BE2C (cell line): ENCODE results near the gene PCSK2.

Experiments used
- DNase-seq: peaks from one replicate; pipeline ENCODE4 v3.0.0-alpha.2; 2020
- H3K27me3 ChIP-seq: fragments of 250-450 bp; sonication (Bioruptor Pico); 2 replicates; pipeline ENCODE4 v1.5.1; 2020; ENCODE audit warnings: mild to moderate bottlenecking
- H3K36me3 ChIP-seq: fragments of 250-450 bp; sonication (Bioruptor Pico); 2 replicates; pipeline ENCODE4 v1.5.1; 2020; ENCODE audit warnings: mild to moderate bottlenecking
- H3K4me1 ChIP-seq: fragments of 250-450 bp; sonication (Bioruptor Pico); 2 replicates; pipeline ENCODE4 v1.5.1; 2020
- H3K4me3 ChIP-seq: 2 replicates; pipeline ENCODE4 v1.5.1; 2011; ENCODE audit warnings: low read depth, low read length
- H3K9me3 ChIP-seq: fragments of 250-450 bp; sonication (Bioruptor Pico); 2 replicates; pipeline ENCODE4 v1.5.1; 2020
- CTCF ChIP-seq: IDR thresholded peaks from 2 replicates; pipeline ENCODE4 v1.5.1; 2012; ENCODE audit warnings: mild to moderate bottlenecking, low read depth, low read length

The PCSK2 gene

GRCh38 chr20:17430125-17430950, 203.5 kb downstream of the PCSK2 start:
- Histone ChIP-seq H3K36me3 (no peaks in the 10 kb centered on the region), H3K9me3 (no peaks in the 10 kb centered on the region), H3K4me1 (no peaks in the 10 kb centered on the region), H3K27me3 (peaks cover 21% of the 10 kb centered on the region), H3K4me3 (no peak overlapping the region)
- no peak for TF ChIP-seq CTCF
- no peak for DNase-seq

- H3K27me3 ChIP-seq: peaks cover 21% of the 10 kb centered on the region
- no peaks in the 10 kb centered on the region for H3K4me1 ChIP-seq
- H3K4me3 ChIP-seq: no peak overlapping the region
- peak; percentile 91 for TF ChIP-seq CTCF
- no peaks in the 10 kb centered on the region for H3K36me3 ChIP-seq
- H3K9me3 ChIP-seq: no peaks in the 10 kb centered on the region
- DNase-seq: peak; percentile 52
Observed at GRCh38 chr20:17431621-17432364, 205.0 kb downstream of the PCSK2 start.

GRCh38 chr20:17436664-17437063, 209.8 kb downstream of the PCSK2 start:
- no peak for TF ChIP-seq CTCF
- no peaks in the 10 kb centered on the region for H3K36me3 ChIP-seq
- no peak for DNase-seq
- no peak overlapping the region for H3K4me3 ChIP-seq
- no peaks in the 10 kb centered on the region for H3K4me1 ChIP-seq
- H3K27me3 ChIP-seq: peaks cover 14% of the 10 kb centered on the region
- H3K9me3 ChIP-seq: no peaks in the 10 kb centered on the region

GRCh38 chr20:17437251-17437650, 210.4 kb downstream of the PCSK2 start:
- Histone ChIP-seq H3K4me1 (no peaks in the 10 kb centered on the region), H3K9me3 (no peaks in the 10 kb centered on the region), H3K4me3 (no peak overlapping the region), H3K27me3 (peaks cover 14% of the 10 kb centered on the region), H3K36me3 (no peaks in the 10 kb centered on the region)
- DNase-seq: no peak
- TF ChIP-seq CTCF: no peak

- Histone ChIP-seq H3K27me3 (peaks cover 24% of the 10 kb centered on the region), H3K36me3 (no peaks in the 10 kb centered on the region), H3K4me3 (no peak overlapping the region), H3K9me3 (no peaks in the 10 kb centered on the region), H3K4me1 (no peaks in the 10 kb centered on the region)
- 0 out of 2 replicates have a peak, but pooled peaks have one; percentile 2 for TF ChIP-seq CTCF
- DNase-seq: no peak
Observed at GRCh38 chr20:17438436-17439039, 211.7 kb downstream of the PCSK2 start.
